ENCODE results near the gene CCBE1.

CCBE1 gene

DNA sequence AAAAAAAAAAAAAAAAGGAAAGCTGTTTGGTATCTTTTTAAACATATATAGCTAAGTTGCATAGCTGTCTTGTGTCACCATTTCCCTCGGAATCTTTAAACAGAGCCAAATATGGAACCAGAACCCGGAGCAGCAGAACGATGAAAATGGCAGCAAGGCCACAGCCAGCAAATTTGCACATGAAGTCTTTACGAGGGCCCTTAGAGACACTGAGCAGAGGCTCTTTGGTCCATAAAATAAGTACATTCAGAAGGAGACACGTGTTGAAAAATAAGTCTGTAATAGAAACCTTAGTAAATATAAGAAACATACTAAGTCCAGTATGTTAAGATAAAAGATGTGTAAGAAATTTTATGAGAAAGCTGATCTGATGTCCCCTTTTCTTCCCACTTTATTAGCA is 16.2 kb downstream of the CCBE1 start:
- no peaks in the 10 kb centered on the region for H3K36me3 ChIP-seq (ENCODE audit: low read length)
- H3K4me3 ChIP-seq (ENCODE audit: insufficient read depth, low read length, poor library complexity, severe bottlenecking) = no peak overlapping the region
- H3K27me3 ChIP-seq (ENCODE audit: low read length) = no peaks in the 10 kb centered on the region
- no peak overlapping the region for H3K4me2 ChIP-seq (ENCODE audit: low read depth, low read length, poor library complexity, severe bottlenecking)
- H3K9me3 ChIP-seq (ENCODE audit: insufficient read depth, low read length) = no peaks in the 10 kb centered on the region
- H3K79me2 ChIP-seq (ENCODE audit: insufficient read depth, low read length) = no peaks in the 10 kb centered on the region
- no peak overlapping the region for H2AFZ ChIP-seq (ENCODE audit: low read depth, low read length, severe bottlenecking)
- TF ChIP-seq EZH2phosphoT487 (conservative IDR thresholded peaks at IDR 0.05; ENCODE audit: low read length) = no peak
- TF ChIP-seq, protein P1, sequence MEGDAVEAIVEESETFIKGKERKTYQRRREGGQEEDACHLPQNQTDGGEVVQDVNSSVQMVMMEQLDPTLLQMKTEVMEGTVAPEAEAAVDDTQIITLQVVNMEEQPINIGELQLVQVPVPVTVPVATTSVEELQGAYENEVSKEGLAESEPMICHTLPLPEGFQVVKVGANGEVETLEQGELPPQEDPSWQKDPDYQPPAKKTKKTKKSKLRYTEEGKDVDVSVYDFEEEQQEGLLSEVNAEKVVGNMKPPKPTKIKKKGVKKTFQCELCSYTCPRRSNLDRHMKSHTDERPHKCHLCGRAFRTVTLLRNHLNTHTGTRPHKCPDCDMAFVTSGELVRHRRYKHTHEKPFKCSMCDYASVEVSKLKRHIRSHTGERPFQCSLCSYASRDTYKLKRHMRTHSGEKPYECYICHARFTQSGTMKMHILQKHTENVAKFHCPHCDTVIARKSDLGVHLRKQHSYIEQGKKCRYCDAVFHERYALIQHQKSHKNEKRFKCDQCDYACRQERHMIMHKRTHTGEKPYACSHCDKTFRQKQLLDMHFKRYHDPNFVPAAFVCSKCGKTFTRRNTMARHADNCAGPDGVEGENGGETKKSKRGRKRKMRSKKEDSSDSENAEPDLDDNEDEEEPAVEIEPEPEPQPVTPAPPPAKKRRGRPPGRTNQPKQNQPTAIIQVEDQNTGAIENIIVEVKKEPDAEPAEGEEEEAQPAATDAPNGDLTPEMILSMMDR (IDR thresholded peaks at IDR 0.05; ENCODE audit: insufficient read depth, low read length, poor library complexity, severe bottlenecking) = no peak
- H3K9ac ChIP-seq (ENCODE audit: low read length) = no peak overlapping the region
- H4K20me1 ChIP-seq (ENCODE audit: low read depth, low read length) = no peaks in the 10 kb centered on the region
- H3K27ac ChIP-seq (ENCODE audit: low read depth, low read length) = no peak overlapping the region
- H3F3A ChIP-seq (ENCODE audit: insufficient read depth) = no peaks in the 10 kb centered on the region
- H3K9me2 ChIP-seq (replicated peaks; ENCODE audit: insufficient read depth, low read length) = no peaks in the 10 kb centered on the region

DNA sequence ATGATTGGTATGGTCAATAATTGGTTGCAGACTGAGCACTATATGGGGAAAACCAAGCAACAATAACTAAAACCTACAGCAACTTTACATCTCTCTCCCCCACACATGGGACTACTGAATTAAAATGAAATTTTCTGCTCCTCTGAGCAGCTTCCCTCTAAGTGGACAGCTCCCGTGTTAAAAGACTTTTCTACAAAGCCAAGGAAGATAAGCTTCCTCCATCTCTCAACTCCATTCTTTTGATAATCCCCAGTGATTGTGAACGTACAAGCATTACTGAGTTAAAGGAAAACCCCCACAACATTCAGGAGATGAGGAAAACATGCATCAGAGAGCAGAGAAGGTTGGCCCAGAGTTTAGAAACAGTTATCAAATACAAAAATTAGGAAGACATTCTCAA is 21.9 kb downstream of the CCBE1 start:
- Histone ChIP-seq H3K9me3 (ENCODE audit: insufficient read depth, low read length) (no peaks in the 10 kb centered on the region), H3K36me3 (ENCODE audit: low read length) (no peaks in the 10 kb centered on the region), H3K9ac (ENCODE audit: low read length) (no peak overlapping the region), H3F3A (ENCODE audit: insufficient read depth) (no peaks in the 10 kb centered on the region), H3K79me2 (ENCODE audit: insufficient read depth, low read length) (no peaks in the 10 kb centered on the region), H2AFZ (ENCODE audit: low read depth, low read length, severe bottlenecking) (no peak overlapping the region), H4K20me1 (ENCODE audit: low read depth, low read length) (no peaks in the 10 kb centered on the region), H3K27me3 (ENCODE audit: low read length) (no peaks in the 10 kb centered on the region), H3K27ac (ENCODE audit: low read depth, low read length) (no peak overlapping the region), H3K4me3 (ENCODE audit: insufficient read depth, low read length, poor library complexity, severe bottlenecking) (no peak overlapping the region), H3K9me2 (replicated peaks; ENCODE audit: insufficient read depth, low read length) (no peaks in the 10 kb centered on the region), H3K4me2 (ENCODE audit: low read depth, low read length, poor library complexity, severe bottlenecking) (no peak overlapping the region)
- no peak for TF ChIP-seq EZH2phosphoT487 (conservative IDR thresholded peaks at IDR 0.05; ENCODE audit: low read length)
- TF ChIP-seq, protein P1 (IDR thresholded peaks at IDR 0.05; ENCODE audit: insufficient read depth, low read length, poor library complexity, severe bottlenecking) = no peak

DNA sequence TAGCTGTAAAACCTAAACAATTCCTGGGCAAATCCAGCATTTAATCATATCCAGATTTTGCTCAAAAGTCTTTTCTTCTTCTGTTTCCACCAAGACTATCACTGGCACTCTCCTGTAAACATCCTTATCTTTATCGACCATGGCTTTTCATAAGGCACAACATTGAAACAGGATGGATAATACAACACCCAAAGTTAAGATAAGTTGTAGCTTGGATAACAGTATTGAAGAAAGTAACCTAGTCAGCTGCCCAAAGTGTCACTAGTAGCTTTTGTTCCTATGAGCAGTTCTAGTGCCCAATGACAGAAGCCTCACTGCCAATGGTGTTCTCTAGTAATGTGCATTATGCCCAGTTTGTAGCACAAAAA is 22.3 kb downstream of the CCBE1 start:
- Histone ChIP-seq H3K27ac (ENCODE audit: low read depth, low read length) (no peak overlapping the region), H2AFZ (ENCODE audit: low read depth, low read length, severe bottlenecking) (no peak overlapping the region), H3K4me2 (ENCODE audit: low read depth, low read length, poor library complexity, severe bottlenecking) (no peak overlapping the region), H3K9me2 (replicated peaks; ENCODE audit: insufficient read depth, low read length) (no peaks in the 10 kb centered on the region), H4K20me1 (ENCODE audit: low read depth, low read length) (no peaks in the 10 kb centered on the region), H3K9me3 (ENCODE audit: insufficient read depth, low read length) (no peaks in the 10 kb centered on the region), H3F3A (ENCODE audit: insufficient read depth) (no peaks in the 10 kb centered on the region), H3K9ac (ENCODE audit: low read length) (no peak overlapping the region), H3K79me2 (ENCODE audit: insufficient read depth, low read length) (no peaks in the 10 kb centered on the region), H3K36me3 (ENCODE audit: low read length) (no peaks in the 10 kb centered on the region), H3K4me3 (ENCODE audit: insufficient read depth, low read length, poor library complexity, severe bottlenecking) (no peak overlapping the region), H3K27me3 (ENCODE audit: low read length) (no peaks in the 10 kb centered on the region)
- TF ChIP-seq, protein P1 (IDR thresholded peaks at IDR 0.05; ENCODE audit: insufficient read depth, low read length, poor library complexity, severe bottlenecking) = no peak
- no peak for TF ChIP-seq EZH2phosphoT487 (conservative IDR thresholded peaks at IDR 0.05; ENCODE audit: low read length)

Data from SU-DHL-6 (cell line).